NCI-H774 (cell line): ENCODE measurements around the gene ZSWIM6.
"Not testable (repeated sequence)": the region's sequence is repeated elsewhere in the genome, so short reads cannot be mapped to it uniquely, and the experiment has no call there.

Experiments
- DNase-seq: peaks from one replicate; lab custom pipeline; 2025; lab: John Stamatoyannopoulos, UW

ZSWIM6 gene

DNA sequence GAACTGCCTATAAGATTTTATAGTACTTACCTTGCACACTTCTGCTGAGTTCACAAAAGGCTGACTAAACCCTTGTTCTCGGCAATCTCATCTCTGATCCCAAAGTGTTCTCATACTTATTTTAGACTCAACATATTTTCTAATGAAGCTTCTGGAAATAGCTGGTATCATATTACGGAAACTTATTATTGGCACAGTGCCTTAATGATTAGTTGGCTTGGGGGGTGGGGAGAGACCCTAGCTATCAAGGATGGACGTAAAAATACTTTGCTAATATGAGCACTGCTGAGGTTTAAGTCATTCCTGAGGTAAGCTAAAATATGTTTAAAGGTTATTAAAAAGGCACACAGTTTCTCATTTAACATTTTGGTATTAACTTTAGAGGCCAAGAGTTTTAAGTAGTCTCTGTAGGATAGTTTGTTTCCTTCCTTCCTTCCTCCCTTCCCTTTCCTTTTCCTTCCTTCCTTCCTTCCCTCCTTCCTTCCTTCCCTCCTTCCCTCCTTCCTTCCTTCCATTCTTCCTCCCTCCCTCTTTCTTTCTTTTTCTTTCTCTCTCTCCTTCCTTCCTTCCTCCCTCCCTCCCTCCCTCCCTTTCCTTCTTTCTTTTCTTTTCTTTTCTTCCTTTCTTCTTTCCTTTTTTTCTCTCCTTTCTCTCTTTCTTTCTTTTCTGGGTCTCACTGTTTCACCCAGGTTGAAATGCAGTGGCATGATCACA lies 31.5 kb downstream of the ZSWIM6 start:
- no peak for DNase-seq

DNA sequence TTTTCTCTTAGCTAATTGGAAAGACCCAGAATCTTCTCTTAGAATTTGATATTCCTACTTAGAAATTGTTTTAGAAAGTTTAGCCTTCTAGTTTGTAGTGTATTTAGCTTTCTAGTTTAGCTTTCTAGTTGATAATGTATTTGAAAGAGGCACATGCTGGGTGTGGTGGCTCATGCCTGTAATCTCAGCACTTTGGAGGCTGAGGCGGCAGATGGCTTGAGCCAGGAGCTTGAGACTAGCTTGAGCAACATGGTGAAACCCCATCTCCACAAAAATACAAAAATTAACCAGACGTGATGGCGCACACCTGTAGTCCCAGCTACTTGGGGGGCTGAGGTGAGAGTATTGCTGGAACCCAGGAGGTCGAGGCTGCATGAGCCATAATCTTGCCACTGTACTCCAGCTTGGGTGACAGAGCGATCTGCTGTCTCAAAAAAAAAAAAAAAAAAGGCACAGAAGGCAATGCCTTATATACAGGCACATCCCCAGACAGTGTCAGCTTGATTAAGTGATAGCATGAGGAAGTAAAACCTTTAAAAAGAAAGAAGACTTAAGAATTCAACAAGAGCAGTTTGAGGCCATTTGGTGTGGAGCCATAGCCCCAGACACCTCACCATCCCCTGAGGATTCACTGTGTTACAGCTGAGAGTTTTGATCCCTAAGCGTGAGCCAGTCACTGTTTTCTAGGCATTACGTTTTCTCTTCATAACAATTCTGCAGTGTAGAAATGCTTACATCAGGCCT lies 34.6 kb downstream of the ZSWIM6 start:
- no peak for DNase-seq

DNA sequence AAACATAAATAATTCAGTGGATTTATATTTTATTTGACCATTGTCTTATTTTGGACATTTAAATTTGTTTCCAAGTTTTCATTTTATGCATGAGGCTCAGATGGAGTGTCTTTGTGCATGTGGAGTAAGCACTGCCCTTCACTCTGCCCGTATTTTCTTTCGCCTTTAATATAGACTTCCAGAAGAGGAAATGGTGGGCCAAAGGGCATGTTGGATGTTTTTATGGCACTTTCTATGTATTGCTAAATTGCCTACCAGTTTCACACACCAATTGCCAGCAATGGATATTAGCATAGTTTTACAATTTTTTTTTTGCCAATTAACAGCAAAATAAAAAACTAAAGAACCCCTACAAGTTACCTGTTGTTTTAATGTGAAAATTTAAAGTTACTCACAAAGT lies 38.4 kb downstream of the ZSWIM6 start:
- no peak for DNase-seq

DNA sequence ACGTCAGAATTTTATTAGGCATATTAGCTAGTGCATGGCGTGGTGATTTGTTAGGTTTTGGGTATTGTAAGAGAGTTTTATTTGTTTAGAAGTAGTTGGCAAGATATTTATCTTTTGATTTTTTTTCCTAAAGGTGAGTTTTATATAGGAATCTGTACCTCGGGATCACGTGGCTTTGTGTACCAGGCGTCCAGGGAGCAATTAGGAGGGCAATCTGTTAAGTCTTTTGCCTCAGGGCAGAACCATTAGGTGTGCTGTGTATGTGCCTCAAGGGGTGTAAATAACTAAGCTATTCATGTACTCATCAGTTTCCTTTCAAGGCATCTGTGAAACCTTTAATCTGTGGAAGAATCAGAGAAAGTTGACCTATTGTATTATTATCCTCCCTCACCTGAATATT lies 39.4 kb downstream of the ZSWIM6 start:
- no peak for DNase-seq

DNA sequence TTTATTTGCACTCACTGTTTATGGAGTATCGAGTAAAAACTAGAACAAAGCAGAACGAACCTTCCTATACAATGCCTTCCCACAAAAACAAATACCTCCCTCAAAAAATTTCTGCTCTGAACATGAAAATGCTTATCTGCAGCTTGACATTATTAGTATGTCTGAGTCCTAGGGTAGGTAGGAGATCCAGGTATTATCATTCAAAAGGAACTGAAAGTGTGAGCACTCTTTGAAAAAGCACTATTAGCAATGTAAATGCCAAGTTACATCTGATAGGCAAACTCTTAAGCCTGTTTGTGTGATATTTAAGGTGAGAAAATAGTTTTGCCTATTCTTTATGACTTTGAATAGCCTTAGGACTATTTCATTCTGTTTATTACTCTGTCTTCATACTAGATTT lies 47.6 kb downstream of the ZSWIM6 start:
- no peak for DNase-seq

DNA sequence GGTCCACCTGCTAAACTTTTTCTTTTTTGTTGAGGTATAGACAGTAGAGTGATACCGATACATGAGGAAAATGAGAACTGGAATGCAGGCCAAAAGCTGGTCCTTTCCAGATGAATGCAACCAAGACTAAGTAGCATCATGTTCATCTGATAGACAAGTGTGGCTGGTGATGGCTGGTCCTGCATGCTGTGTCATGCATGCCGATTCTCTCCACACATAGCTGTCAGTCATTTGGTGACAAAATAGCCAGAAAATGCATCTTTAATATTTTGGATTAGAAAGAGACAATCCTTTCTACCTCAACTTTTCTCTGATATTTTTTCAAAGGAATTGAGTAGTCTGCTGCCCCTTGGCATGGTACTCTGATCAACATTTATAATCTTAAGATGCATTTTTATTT lies 49.9 kb downstream of the ZSWIM6 start:
- no peak for DNase-seq

DNA sequence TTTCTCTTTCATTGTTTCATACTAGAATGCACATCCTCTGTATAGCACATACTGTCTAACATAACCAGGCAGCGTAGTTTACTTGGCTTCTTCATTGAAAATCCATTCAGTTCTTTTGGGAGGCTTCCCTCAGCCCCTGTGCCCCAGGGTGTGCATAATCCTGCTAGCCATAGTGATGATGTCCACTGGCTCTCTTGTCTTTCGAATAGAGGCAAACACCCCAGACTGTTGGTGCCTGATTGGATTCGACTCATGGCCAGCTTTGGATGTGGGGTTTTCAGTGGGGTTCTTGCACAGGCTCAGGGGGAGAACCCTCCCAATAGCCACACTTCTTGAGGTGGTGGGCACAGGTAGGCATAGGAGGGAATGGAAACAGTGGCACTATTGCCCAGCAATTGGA lies 53.6 kb downstream of the ZSWIM6 start:
- DNase-seq: no peak

DNA sequence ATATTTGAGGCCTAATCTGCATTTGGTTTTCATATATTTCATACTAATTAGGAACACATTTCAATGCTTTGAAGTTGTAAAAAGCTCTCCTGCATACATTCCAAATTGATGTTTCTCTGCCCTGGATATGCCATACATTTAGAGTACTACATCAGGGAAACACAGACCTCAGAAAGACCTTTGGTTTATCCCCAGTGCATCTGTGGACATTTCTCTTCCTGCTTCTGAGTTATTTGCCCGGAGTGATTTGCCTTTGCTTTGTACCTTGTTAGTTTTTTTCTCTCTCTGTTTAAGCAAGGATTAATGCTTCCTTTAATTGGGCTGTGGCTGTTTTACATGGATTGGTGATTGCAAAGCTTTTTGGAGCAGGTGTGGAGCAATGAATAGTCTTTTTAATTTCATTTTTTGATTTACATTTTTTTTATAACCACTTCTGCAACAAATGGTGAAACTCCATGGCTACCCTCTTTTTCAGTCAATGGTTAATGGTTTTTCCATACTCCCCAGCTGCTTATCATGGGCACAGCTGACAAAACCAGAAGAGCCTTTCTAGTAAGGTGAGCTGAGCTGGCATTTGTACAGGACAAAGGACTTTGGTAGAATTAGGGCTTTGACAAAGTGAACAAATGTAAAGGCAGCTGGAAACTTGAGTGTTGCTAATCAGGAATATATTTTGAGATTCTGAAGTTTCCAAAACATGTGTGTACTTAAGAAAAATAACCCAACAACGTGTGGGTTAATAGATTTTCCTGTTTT lies 54.2 kb downstream of the ZSWIM6 start:
- peak; percentile 83 for DNase-seq

- DNase-seq: no peak
Measured at GRCh38 chr5:61389609-61390008, 57.6 kb downstream of the ZSWIM6 start.

- DNase-seq: no peak
Measured at GRCh38 chr5:61394078-61394704, 62.1 kb downstream of the ZSWIM6 start.

DNA sequence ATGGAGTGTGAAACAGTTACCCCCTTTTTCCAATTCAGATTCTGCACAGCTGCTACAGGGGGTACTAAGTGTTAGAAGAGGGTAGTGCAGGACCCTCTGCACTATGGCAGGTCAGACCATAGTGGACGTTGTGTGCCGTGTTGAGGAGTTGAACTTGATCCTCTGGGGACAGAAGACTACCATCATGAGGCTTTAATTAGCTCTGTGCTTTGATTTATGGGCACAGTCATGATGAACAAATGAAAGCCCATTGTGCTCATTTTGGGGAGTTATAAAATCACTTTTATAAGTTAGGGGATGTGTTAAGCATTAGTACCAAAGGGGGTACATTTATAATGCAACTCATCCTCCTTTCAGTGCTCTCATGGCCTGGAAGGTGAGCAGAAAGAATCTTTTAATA lies 62.7 kb downstream of the ZSWIM6 start:
- no peak for DNase-seq

DNA sequence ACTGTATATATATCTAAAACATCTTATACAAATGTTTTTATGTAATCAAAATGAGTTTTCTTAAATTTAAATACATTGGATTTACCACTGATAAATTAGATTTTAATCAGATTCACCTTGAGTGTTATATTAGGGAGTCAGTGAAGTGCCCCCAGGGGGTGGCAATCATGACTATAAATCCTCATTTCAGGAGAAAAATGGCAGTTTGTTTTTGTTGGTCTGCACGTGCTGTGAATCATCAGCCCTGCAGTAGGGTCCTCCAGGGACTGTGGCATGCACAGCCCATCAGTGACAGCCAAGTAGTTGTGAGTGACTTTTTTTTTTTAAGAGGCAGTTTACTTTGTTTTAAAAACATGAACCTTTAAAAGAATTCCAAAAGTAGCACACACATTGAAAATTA lies 65.2 kb downstream of the ZSWIM6 start:
- DNase-seq: no peak

DNA sequence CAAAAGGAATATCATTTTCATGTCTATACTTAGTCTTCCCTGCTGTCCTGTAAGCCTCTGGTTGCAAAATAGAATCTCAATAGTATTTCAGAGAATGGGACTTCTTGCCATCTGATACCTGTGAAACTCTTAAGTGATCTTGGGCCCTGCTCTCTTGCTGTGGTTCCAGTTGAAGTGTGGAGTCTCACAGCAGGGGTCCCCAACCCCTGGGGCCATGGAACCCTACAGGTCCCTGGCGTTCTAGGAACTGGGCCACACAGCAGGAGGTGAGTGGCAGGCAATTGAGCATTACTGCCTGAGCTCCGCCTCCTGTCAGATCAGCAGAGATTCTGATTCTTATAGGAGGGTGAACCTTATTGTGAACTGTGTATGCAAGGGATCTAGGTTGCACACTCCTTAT lies 65.9 kb downstream of the ZSWIM6 start:
- DNase-seq: no peak

- DNase-seq: no peak
Measured at GRCh38 chr5:61398440-61398839, 66.4 kb downstream of the ZSWIM6 start.

DNA sequence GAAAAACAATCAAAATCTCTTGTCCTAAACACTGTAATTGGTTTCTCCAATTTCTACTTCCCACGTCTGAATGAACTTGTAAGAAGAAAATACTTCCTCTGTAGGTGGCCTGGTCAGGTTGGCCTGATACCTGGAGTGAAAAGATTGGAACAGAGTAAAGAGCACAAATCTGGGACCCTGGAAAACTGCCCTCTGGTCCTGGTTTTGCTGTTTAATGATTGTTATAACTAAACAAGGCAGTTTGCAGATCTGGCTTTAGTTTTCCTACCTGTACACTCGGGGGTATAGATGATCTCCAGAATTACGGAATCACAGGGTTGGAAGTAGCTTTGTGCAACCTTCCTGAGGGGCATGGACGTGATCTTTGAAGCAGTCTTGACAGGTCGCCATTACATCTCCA lies 67.6 kb downstream of the ZSWIM6 start:
- DNase-seq: no peak

DNA sequence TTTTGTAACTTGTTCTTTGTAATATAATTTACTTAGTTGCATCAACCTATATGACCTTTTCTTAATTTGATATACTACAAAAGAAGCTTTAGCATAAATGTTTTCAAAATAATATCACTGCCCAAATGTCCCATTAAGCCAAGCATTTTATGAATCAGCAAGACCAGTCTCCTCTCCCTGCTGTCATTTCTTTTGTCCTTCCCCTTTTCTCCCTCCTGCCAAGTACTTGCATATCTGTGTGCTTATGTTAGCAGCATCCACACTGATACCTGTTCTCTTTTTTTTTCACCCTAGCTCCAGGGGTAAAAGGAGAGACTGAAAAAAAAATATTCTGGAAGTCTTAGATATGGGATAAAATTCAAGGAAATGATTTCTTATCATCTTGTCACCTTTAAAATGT lies 69.7 kb downstream of the ZSWIM6 start:
- no peak for DNase-seq

GRCh38 chr5:61402244-61402823 lies 70.3 kb downstream of the ZSWIM6 start:
- DNase-seq: no peak

GRCh38 chr5:61402970-61403900 lies 71.2 kb downstream of the ZSWIM6 start:
- DNase-seq: no peak

DNA sequence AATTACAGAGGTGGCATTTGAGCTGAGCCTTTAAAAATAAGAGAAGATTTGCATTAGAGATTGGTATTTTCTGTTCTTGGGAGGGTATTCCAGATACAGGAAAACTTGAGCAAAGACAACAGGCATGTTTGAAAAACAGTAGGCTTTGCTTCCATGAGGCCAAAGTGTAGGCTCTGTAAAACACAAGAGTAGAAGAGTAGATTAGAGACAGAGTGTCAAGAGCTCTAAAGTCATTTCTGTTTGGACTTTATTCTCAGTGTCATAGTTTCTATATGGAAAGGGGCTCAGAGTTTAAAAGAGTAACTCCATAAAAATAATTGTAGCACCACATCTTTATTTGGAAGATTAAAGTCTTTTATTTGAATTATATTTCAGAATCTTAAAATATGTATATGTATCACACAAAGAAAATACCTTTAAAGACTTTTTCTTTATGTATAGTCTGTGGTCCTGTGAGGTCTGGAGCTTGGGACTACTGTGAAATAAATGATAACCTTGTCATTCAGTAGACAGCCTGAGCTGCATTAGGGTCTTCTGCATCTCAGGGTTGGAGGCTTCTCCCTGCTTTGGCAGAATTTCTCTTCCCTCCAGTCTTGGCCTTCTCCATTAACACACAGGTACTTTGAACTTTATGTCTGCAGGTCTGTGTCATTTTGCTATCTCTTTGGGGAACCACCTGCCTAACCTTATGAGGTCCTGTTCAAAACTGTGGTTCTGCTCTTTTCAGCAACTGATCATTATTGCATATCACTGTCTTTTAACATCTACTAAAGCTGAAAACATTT lies 73.6 kb downstream of the ZSWIM6 start:
- DNase-seq: no peak

- not testable (repeated sequence) for DNase-seq
Measured at GRCh38 chr5:61406497-61406896, 74.4 kb downstream of the ZSWIM6 start.
